IMR-90 (cell line): ENCODE measurements around the gene ID1. TPM values are rescaled to one million over a fixed set of nuclear protein-coding genes. Genes with fewer than 3 reads are reported as not detected.
A peak's percentile ranks its signal among the peaks of the same experiment; 100 is the strongest.

Source experiments
- ATAC-seq: fragments of 200-7000 bp; cut with Tn5 transposase; 2 replicates; pipeline ENCODE4 v1.9.1; 2020; ENCODE audit warnings: low read depth, mild to moderate bottlenecking, moderate library complexity
- BruUV-seq: library from RNA; stranded (reverse); fragments of 400-500 nt; replicated peaks from 2 replicates; lab custom pipeline; 2021; lab: Mats Ljungman, UMichigan
- CTCF ChIA-PET: fragments of 300-600 bp; formaldehyde crosslinking; extraction: SDS; loops from one replicate; lab custom pipeline; 2021; ENCODE audit warnings: antibody characterized with exemption; lab: Yijun Ruan, JAX
- POLR2A ChIA-PET: fragments of 300-600 bp; sonication (Branson Sonifier 250); formaldehyde crosslinking; loops from one replicate; lab custom pipeline; 2022; ENCODE audit warnings: antibody characterized with exemption; ENCODE audit not compliant: unreplicated experiment; lab: Charles Lee
- DNase-seq: peaks from one replicate; pipeline ENCODE4 v3.0.0; 2013
- H2AFZ ChIP-seq: replicated peaks from 2 replicates; pipeline ENCODE3; 2013; ENCODE audit warnings: low read length, mild to moderate bottlenecking; ENCODE audit not compliant: poor library complexity
- H2AK5ac ChIP-seq: 2 replicates; pipeline ENCODE4 v1.6.1; 2013; ENCODE audit warnings: low read depth, low read length, inconsistent platforms
- H2AK9ac ChIP-seq: replicated peaks from 2 replicates; pipeline ENCODE3; 2013; ENCODE audit warnings: mild to moderate bottlenecking, low read depth, low read length, moderate library complexity; ENCODE audit not compliant: poor library complexity
- H2BK120ac ChIP-seq: 2 replicates; pipeline ENCODE4 v1.6.1; 2013; ENCODE audit warnings: low read depth, low read length, inconsistent platforms
- H2BK15ac ChIP-seq: 3 replicates; pipeline ENCODE4 v1.6.1; 2013; ENCODE audit warnings: low read depth, low read length, inconsistent platforms
- H2BK20ac ChIP-seq: 2 replicates; pipeline ENCODE4 v1.6.1; 2013; ENCODE audit warnings: low read depth, mild to moderate bottlenecking, inconsistent platforms, low read length, moderate library complexity
- H2BK5ac ChIP-seq: 2 replicates; pipeline ENCODE4 v1.6.1; 2013; ENCODE audit warnings: mild to moderate bottlenecking, low read depth, low read length, inconsistent platforms; ENCODE audit not compliant: poor library complexity, severe bottlenecking
- H3K14ac ChIP-seq: replicated peaks from 2 replicates; pipeline ENCODE4 v1.6.1; 2013; ENCODE audit warnings: low read depth, low read length, inconsistent platforms
- H3K18ac ChIP-seq: 2 replicates; pipeline ENCODE4 v1.6.1; 2013; ENCODE audit warnings: low read depth, low read length, control low read depth
- H3K23ac ChIP-seq: 2 replicates; pipeline ENCODE4 v1.6.1; 2013; ENCODE audit warnings: low read depth, low read length, inconsistent platforms
- H3K27ac ChIP-seq: 2 replicates; pipeline ENCODE4 v1.5.1; 2013; ENCODE audit warnings: mild to moderate bottlenecking, control low read depth, low read length; ENCODE audit not compliant: insufficient read depth
- H3K27me3 ChIP-seq: 2 replicates; pipeline ENCODE4 v1.6.1; 2013; ENCODE audit warnings: low read length; ENCODE audit not compliant: control insufficient read depth, insufficient read depth
- H3K36me3 ChIP-seq: 2 replicates; pipeline ENCODE4 v1.6.1; 2013; ENCODE audit warnings: low read length, mixed read lengths; ENCODE audit not compliant: control insufficient read depth, insufficient read depth
- H3K4ac ChIP-seq: 2 replicates; pipeline ENCODE4 v1.6.1; 2013; ENCODE audit warnings: low read depth, low read length, inconsistent platforms
- H3K4me1 ChIP-seq: 2 replicates; pipeline ENCODE4 v1.6.1; 2013; ENCODE audit warnings: low read length, mixed read lengths; ENCODE audit not compliant: control insufficient read depth, insufficient read depth
- H3K4me2 ChIP-seq: 2 replicates; pipeline ENCODE4 v1.6.1; 2013; ENCODE audit warnings: low read depth, mild to moderate bottlenecking, control low read depth, low read length, moderate library complexity
- H3K4me3 ChIP-seq: 2 replicates; pipeline ENCODE4 v1.5.1; 2013; ENCODE audit warnings: low read depth, mild to moderate bottlenecking, control low read depth, low read length, moderate library complexity; ENCODE audit not compliant: insufficient read depth
- H3K56ac ChIP-seq: 2 replicates; pipeline ENCODE4 v1.6.1; 2013; ENCODE audit warnings: low read length, inconsistent platforms; ENCODE audit not compliant: insufficient read depth; ENCODE audit errors: extremely low read depth
- H3K79me1 ChIP-seq, 2 experiments: 2 replicates each; pipeline ENCODE4 v1.6.1; 2013; ENCODE audit warnings: low read length in 2 of 2, inconsistent platforms in 1 of 2, low read depth in 1 of 2
- H3K9ac ChIP-seq: 2 replicates; pipeline ENCODE4 v1.6.1; 2013; ENCODE audit warnings: low read depth, low read length, control low read depth
- H3K9me1 ChIP-seq: 2 replicates; pipeline ENCODE4 v1.6.1; 2013; ENCODE audit warnings: low read length, inconsistent platforms; ENCODE audit not compliant: insufficient read depth
- H3K9me3 ChIP-seq: 2 replicates; pipeline ENCODE4 v1.6.1; 2013; ENCODE audit warnings: low read length; ENCODE audit not compliant: control insufficient read depth, insufficient read depth
- H4K20me1 ChIP-seq: 2 replicates; pipeline ENCODE4 v1.6.1; 2013; ENCODE audit warnings: low read length, inconsistent platforms; ENCODE audit not compliant: insufficient read depth
- H4K5ac ChIP-seq: 2 replicates; pipeline ENCODE4 v1.6.1; 2013; ENCODE audit warnings: mild to moderate bottlenecking, low read depth, low read length, control low read depth
- H4K8ac ChIP-seq, 2 experiments: 2 replicates each; pipeline ENCODE4 v1.6.1; 2013; ENCODE audit warnings: low read depth in 2 of 2, low read length in 2 of 2, control low read depth in 1 of 2, inconsistent platforms in 1 of 2
- H4K91ac ChIP-seq: 2 replicates; pipeline ENCODE4 v1.6.1; 2013; ENCODE audit warnings: low read depth, low read length, inconsistent platforms; ENCODE audit not compliant: insufficient read depth
- CHD1 ChIP-seq: IDR thresholded peaks from 2 replicates; pipeline ENCODE4 v1.6.1; 2012; ENCODE audit warnings: low read depth, low read length, improper control_type of control experiment
- MAZ ChIP-seq: IDR thresholded peaks from 2 replicates; pipeline ENCODE4 v1.6.1; 2012; ENCODE audit warnings: low read depth, mild to moderate bottlenecking, low read length, improper control_type of control experiment, moderate library complexity, borderline replicate concordance
- NFE2L2 ChIP-seq: fragments of 150-350 bp; IDR thresholded peaks from 2 replicates; pipeline ENCODE4 v1.6.1; 2016; ENCODE audit warnings: low read depth, mild to moderate bottlenecking, low read length
- POLR2A ChIP-seq: IDR thresholded peaks from 2 replicates; pipeline ENCODE4 v1.6.1; 2012; ENCODE audit warnings: mild to moderate bottlenecking, low read depth, low read length
- RAD21 ChIP-seq: IDR thresholded peaks from 2 replicates; pipeline ENCODE4 v1.6.1; 2012; ENCODE audit warnings: low read length, improper control_type of control experiment
- RCOR1 ChIP-seq: IDR thresholded peaks from 2 replicates; pipeline ENCODE4 v1.6.1; 2012; ENCODE audit warnings: mild to moderate bottlenecking, low read length, improper control_type of control experiment; ENCODE audit not compliant: insufficient replicate concordance
- USF2 ChIP-seq: fragments of 150-350 bp; IDR thresholded peaks from 2 replicates; pipeline ENCODE4 v1.6.1; 2017; ENCODE audit warnings: mild to moderate bottlenecking, antibody characterized with exemption, low read length, low read depth
- WGBS, 2 experiments: methylation state at CpG; one replicate each; pipeline versions ENCODE4 v1.1.5 to v1.1.7; 2013; ENCODE audit warnings: missing lambda C conversion rate in 2 of 2; ENCODE audit not compliant: insufficient read length in 1 of 2; ENCODE audit errors: extremely low coverage in 2 of 2; 5-methylcytosine and 5-hydroxymethylcytosine counted together
- dilution Hi-C: fragments of 300-500 bp; cut with HindIII; formaldehyde crosslinking; loops from one replicate; pipeline ENCODE4 v1.14.3; 2018; ENCODE audit warnings: low sequenced_read_pairs; ENCODE audit not compliant: unreplicated experiment
- in situ Hi-C: fragments of 300-500 bp; cut with MboI; formaldehyde crosslinking; loops from 3 replicates; pipeline ENCODE4 v1.14.3; 2019; ENCODE audit warnings: low sequenced_read_pairs, inconsistent platforms, mixed read lengths
- intact Hi-C: fragments of 100-400 bp; cut with micrococcal nuclease; formaldehyde crosslinking; loops from 2 replicates; pipeline ENCODE4 v1.10.0; 2022
- polyA plus RNA-seq, 3 experiments: library from polyadenylated mRNA; depleted of rRNA; stranded (reverse); fragments of >200 nt; gene quantifications; 2 replicates each; pipeline ENCODE4 v1.2.3, GENCODE V29; 2012; ENCODE audit warnings: low replicate concordance in 1 of 3
- total RNA-seq: library from RNA; depleted of rRNA; stranded (reverse); fragments of >200 nt; gene quantifications from 2 replicates; pipeline ENCODE4 v1.2.3, GENCODE V29; 2012

The ID1 gene
- total and polyA plus RNA-seq, 2 of the 4 experiments (the other 2 are of a cell fraction): 148 to 174 TPM

- ATAC-seq: peak; percentile 87
Measured at GRCh38 chr20:31587545-31588389, 17.3 kb upstream of the ID1 start.

More at GRCh38 chr20:31587545-31588389, 17.3 kb upstream of the ID1 start:
- peak overlapping the region; percentile 80; the same call in 1 of the 3 replicates for H2BK15ac ChIP-seq
- intact Hi-C loops: no loop called here
- POLR2A ChIA-PET: no interaction called here
- no peaks in the 10 kb centered on the region; a peak in 1 of 4 replicates for H3K79me1 ChIP-seq
- H3K14ac ChIP-seq: peak overlapping the region; percentile 58; the same call in 1 of the 2 replicates
- H3K23ac ChIP-seq: peak overlapping the region; percentile 80; the same call in 1 of the 2 replicates
- peak overlapping the region; percentile 91 for H2AFZ ChIP-seq
- H3K9ac ChIP-seq: peak overlapping the region; percentile 48; the same call in 1 of the 2 replicates
- H4K20me1 ChIP-seq: no peaks in the 10 kb centered on the region
- no peak overlapping the region for H4K5ac ChIP-seq
- H3K36me3 ChIP-seq: no peaks in the 10 kb centered on the region
- H4K91ac ChIP-seq: no peak overlapping the region
- dilution Hi-C loops: no loop called here
- H3K18ac ChIP-seq: no peak overlapping the region; the same call in 1 of the 2 replicates
- H3K27ac ChIP-seq: no peak overlapping the region; the same call in 1 of the 2 replicates
- peak overlapping the region; percentile 13; the same call in 1 of the 2 replicates for H2BK120ac ChIP-seq
- H3K9me1 ChIP-seq: no peaks in the 10 kb centered on the region
- peak overlapping the region; percentile 58 for H2AK9ac ChIP-seq
- peak overlapping the region; percentile 96 for H3K4me2 ChIP-seq
- peaks cover 6% of the 10 kb centered on the region; the same call in 1 of the 2 replicates for H3K4me1 ChIP-seq
- peak overlapping the region; percentile 60 for H2AK5ac ChIP-seq
- no peaks in the 10 kb centered on the region for H3K27me3 ChIP-seq
- H3K4ac ChIP-seq: peak overlapping the region; percentile 60
- 0 out of 2 replicates have a peak, but pooled peaks have one; percentile 30 for TF ChIP-seq POLR2A
- peak; percentile 65 for TF ChIP-seq MAZ
- TF ChIP-seq NFE2L2: no peak
- peak; percentile 43 for TF ChIP-seq RCOR1
- TF ChIP-seq RAD21: no peak
- TF ChIP-seq USF2: no peak
- TF ChIP-seq CHD1: no peak
- CTCF ChIA-PET: interaction anchor here (0.7 to 1.4 kb wide), 3 partner anchors 8 to 25 kb away, joined by 3 to 6 read pairs (median 4); no protein-coding TSS in a partner anchor
- H2BK5ac ChIP-seq: no peak overlapping the region
- H3K4me3 ChIP-seq: peak overlapping the region; percentile 44
- no peak overlapping the region for H3K56ac ChIP-seq
- in situ Hi-C loops: no loop called here
- H3K9me3 ChIP-seq: no peaks in the 10 kb centered on the region
- 0 out of 2 replicates have a peak overlapping the region, but pooled peaks have one; percentile 66 for H2BK20ac ChIP-seq
- DNase-seq: no peak
- peak overlapping the region; percentile 2 to 93; a peak in 2 of 4 replicates for H4K8ac ChIP-seq
- WGBS, 2 experiments: 0% methylated on average over 18 of the region's 76 CpGs; no CpG with 5 or more reads in 1 of the 2 experiments
- BruUV-seq: no TSS peak
